ENCODE results near the gene KASH5.

GRCh38 chr19:49437231-49437630 is 49.2 kb downstream of the KASH5 start:
- TF ChIP-seq, protein P1, sequence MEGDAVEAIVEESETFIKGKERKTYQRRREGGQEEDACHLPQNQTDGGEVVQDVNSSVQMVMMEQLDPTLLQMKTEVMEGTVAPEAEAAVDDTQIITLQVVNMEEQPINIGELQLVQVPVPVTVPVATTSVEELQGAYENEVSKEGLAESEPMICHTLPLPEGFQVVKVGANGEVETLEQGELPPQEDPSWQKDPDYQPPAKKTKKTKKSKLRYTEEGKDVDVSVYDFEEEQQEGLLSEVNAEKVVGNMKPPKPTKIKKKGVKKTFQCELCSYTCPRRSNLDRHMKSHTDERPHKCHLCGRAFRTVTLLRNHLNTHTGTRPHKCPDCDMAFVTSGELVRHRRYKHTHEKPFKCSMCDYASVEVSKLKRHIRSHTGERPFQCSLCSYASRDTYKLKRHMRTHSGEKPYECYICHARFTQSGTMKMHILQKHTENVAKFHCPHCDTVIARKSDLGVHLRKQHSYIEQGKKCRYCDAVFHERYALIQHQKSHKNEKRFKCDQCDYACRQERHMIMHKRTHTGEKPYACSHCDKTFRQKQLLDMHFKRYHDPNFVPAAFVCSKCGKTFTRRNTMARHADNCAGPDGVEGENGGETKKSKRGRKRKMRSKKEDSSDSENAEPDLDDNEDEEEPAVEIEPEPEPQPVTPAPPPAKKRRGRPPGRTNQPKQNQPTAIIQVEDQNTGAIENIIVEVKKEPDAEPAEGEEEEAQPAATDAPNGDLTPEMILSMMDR (conservative IDR thresholded peaks at IDR 0.05; ENCODE audit: low read length), result no peak
- TF ChIP-seq EZH2phosphoT487 (IDR thresholded peaks at IDR 0.05; ENCODE audit: borderline replicate concordance, low read depth, low read length), result no peak

Data from OCI-LY7 (cell line).